ENCODE data around the gene KHK. TPM values are rescaled to one million over a fixed set of nuclear protein-coding genes. Genes with fewer than 3 reads are reported as not detected.
A peak's percentile ranks its signal among the peaks of the same experiment; 100 is the strongest.

The KHK gene
- total RNA-seq, 1 donor from 2014 or later: 0.24 TPM

DNA sequence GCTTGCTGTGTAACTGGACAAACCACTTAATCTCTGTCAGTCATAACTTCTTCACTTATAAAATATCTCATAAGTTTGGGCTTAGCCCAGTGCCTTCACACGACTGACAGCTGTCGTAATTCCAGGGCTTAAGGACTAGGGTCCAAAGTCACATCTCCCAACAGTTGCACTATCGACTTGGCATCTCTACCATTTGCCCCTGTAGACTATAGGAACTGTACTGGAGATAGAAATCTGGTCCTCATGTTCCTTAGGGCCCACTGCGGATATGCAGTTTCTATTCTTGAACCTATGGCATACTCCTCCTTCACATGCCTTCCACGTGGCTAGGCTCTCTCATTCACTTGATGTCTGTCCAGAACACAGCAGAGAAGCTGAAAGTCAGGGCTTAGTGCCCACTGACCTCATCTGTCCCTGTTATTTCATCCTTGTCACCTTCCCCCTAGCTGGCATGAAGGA, 39.7 kb downstream of the KHK start:
- no peak for DNase-seq (ENCODE audit: low read depth)

DNA sequence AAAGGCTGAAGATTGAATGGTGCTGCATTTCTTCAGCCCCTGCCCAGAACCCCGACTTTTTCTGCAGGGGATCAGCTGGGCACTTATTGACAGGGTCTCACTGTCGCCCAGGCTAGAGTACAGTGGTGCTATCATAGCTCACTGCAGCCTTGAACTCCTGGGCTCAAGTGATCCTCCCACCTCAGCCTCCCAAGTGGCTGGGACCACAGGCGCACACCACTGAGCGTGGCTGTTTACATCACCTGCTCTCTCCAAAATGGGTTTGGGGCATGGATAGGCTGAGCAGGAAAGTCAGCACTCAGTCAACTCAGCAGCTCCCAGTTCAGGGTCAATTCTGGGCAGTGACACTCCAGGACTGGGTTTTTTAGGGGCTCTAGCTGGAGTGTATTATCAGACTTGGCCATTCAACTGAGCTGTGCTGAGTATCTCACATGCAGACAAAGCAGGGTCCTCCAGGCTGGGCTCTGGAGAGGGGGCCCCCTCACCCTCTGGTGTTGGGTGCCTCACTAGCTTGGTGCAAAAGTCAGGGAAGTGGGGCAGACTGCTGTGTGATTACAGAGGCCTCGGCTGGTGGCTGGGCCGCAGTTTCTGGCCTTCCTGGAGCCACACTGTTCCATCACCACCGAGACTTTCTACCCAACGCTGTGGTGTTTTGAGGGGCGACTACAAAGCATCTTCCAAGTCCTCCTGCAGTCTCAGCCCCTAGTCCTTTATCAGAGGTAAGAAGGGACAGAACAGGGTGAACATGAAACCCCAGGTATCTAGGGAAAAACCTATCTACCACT, 41.5 kb downstream of the KHK start:
- DNase-seq (ENCODE audit: low read depth): no peak

DNA sequence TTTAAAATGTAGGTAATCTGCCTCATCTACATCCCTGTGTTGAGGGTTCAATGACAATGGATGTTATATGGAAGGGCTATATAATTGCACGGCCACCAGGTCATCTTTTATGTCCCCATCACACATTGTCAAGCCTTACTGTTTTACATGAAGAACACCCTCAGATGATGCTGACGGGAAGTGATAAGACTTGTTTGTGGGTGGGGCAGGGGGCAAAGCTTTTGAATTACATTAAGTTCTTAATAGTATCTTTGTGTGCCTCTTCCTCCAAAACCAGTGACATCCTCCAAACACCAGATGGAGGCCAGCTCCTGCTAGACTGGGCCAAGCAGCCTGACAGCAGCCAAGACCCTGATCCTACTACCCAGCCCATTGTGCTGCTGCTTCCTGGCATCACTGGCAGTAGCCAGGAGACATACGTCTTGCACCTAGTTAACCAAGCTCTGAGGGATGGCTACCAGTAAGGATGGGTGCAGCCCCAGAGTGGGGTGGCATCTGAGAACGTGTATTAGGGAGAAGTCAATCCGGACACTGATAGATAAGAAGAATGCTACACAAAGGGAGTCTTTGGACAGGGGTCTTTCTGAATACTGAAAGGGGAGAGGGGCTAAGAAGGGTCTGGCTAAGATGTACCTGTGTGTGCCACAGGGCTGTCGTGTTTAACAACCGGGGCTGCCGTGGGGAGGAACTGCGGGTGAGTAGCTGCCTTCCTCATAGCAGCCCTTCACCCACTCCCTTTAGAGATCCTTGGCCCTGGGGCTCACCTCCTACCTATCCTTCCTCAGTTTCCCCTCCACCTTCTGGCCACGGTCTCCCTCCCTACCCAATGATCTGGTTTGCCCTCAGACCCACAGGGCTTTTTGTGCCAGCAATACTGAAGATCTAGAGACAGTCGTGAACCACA, 42.3 kb downstream of the KHK start:
- DNase-seq (ENCODE audit: low read depth): no peak

DNA sequence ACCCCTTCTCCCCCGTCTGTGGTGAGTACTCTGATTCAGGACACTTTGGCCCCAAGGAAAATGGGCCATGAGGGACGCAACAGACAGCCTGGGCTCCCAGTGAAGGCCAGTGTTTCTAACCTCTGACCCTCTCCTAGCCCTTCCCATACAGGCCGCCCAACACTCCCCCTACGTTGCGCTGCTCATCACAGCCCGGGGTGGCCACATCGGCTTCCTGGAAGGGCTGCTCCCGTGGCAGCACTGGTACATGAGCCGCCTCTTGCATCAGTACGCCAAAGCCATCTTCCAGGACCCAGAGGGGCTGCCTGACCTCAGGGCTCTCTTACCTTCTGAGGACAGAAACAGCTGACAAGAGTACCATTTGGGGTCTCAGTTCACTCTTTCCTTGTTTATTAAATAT, 43.8 kb downstream of the KHK start:
- no peak for DNase-seq (ENCODE audit: low read depth)

DNA sequence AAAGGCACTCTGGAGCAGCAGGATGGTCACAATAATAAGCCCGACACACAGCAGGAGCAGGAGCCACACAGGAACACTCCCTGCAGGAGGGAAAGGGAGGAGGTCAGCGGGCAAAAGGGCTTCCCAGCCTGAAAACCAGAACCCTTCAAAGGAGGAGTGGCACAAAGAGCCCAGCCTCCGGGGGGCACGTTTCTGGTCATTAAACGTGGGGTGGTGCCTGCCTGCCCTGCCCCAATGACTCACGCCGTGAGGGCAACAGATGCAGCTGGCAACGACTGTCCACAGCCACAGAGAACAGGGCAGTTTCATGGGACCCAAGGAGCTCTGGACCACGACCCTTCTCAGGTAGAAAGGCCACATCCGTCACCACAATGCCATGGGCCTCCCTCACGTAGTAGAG, 44.9 kb downstream of the KHK start:
- peak; percentile 31 for DNase-seq (ENCODE audit: low read depth)

DNA sequence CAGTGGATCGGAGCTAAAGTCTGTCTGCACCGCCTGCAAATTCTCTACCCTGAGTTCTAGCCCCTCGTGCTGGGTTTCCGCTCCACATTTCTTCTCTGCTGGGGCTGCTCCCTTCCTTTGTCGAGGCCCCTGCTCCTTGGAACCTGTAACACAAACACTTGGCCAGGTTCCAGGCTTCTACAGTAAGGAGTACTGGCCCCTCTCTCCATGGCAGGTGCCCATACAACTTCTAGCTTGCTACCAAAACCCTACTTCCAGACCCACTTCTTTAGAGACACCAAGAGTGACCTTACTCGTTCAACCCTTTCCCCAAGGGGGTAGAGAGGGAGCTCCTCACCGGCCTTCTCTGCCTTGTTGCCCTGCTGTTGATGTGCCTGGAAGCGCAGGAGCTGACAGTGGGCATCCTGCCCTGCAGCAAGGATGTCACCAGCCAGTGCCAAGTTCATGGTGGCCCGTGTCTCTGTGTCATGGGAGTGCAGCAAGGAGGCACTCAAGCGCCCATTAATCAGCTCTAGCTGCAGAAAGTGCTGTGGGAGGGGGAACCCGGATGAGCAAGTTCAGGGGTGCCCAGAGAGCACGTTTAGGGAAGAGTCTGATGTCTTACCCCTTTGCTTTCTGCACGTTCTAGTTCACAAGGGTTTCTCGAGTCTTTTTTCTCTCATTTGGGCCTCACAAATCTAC, 46.8 kb downstream of the KHK start:
- DNase-seq (ENCODE audit: low read depth): peak; percentile 7

DNA sequence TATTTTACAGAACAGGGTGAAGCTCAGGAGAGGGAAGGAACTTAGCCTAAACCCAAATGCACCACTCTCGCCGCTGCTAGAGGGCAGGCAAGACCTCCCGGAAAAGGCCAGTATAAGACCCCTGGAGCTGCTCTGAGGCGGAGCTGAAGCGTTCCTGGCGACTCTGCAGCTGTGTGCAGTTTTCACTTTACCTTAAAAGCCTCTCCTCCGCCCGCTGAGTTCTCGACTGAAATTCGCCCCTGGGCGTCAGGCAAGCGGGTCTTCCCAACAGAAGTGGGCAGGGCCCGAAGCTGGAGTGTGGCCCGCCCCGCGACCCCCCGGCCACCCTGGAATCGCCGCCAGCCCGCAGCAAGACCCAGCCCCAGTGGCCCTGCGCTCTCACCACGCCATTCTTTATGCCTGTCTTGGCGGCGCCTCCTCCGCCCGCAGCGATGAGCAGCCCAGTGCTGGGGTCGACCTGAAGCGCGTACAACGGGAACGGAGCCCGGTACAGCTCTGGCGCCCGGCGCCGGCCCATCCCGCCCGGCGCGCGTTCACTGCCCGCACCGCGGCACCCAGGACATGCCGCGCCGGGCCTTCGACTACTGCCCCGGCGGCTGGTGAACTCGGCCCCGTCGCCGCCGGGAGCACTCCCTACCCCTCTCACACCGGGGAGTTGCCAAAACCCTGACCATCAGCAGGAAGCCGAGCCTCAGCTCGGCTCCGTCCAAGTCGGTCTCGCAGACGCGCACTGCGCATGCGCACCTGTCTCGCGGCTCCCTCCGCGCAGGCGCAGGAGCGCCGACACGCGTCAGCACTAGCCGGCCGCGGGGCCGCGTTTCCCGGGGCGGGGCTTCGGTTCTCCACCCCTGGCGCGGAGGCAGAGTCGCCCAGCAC, 47.6 kb downstream of the KHK start, which contains the start of gene PREB:
Gene PREB, minus strand, starts transcription at position 732 of the 876 bp plus-strand sequence. Its CDS starts 215 bp downstream, at position 517.
- peak; percentile 96 for DNase-seq (ENCODE audit: low read depth)

DNA sequence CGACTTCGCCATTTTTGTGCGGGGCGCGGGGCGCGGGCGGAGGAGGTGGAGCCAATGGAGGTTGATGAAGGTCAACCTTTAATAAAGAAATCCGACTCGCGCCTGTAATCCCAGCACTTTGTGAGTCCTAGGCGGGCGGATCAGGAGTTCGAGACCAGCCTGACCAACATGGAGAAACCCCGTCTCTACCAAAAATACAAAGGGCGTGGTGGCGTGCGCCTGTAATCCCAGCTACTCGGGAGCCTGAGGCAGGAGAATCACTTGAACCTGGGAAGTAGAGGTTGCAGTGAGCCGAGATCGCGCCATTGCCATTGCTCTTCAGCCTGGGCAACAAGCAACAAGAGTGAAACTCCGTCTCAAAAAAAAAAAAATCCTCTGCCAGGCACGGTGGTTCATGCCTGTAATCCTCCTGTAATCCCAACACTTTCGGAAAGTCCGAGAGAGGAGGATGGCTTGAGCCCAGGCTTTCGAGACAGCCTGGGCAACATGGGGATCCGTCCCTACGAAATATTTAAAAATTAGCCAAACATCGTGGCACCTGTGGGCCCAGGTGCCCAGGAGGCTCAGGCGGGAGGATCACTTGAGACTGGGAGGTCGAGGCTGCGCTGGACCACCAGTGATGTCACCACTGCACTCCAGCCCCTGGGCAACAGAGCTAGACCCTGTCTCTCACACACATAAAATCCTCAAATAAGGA, 48.4 kb downstream of the KHK start:
- DNase-seq (ENCODE audit: low read depth): no peak

DNA sequence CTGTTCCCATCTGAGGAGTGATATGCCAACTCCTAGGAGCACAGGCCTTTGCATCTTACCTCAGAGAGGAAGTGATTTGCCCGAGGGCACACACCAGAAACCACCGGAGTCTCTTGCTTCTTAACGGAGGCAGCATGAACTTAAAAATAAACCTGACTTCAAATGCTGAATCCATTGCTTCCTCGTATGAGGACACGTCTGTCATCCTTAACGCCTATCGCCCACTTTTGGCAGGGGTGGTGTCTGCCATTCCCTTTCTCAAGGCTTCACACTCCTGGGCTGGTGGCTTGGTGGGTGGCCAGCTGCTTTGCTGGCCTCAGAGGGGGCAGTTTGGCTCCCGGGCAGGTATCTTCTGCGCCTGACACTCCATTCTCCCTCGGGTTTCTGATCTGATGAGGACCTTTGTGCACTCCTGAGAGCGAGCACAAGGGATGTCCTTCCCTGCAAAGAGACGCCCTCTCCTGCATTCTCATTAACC, 48.9 kb downstream of the KHK start:
- DNase-seq (ENCODE audit: low read depth): no peak

DNA sequence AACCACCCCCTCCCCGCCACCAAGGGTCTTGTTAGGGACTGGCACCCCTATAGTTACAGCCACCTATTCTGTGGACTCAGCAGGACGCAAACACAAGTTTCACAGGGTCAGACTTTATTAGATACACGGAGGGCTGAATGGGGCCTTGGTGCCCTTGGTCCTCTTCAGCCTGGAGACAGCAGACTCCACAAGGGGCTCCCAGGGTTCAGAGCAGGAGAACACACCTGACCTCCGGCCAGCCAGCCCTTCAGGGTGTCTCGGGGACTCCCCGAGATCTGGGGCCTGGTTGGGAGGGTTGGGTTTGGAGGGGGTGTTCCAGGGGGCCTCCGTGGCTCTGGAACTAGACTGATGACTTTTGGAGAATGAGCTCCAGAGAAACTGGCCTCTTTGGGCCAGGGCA, 50.2 kb downstream of the KHK start:
- DNase-seq (ENCODE audit: low read depth): no peak

DNA sequence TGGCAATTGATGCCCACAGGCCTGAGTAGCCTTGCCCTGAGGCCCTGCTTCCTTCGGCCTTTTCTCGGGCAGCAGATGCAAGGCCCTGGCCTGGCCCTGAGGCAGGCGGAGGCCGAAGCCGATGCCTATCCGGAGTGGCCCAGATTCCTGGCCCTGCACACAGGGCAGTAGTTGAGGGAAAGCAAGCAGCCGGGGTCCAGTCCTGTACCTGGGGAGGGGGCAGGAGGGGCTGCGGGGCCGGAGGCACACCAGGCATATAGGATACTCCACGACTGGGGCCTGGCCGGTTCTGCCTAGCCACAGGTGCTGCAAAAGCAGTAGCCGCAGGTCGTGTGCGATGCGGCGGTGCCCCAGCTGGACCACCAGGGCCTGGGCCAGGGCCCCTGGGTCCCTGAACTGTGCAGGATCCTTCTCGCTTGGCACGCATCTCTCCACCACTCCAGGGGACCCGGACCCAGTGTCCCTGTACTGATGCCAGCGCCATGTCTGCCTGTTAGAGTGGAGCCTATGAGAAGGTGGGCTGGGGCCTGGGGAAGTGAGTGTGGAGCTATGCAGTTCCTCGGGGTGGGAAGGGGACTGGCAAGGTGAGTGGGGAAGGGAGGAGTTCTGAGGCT, 50.9 kb downstream of the KHK start:
- DNase-seq (ENCODE audit: low read depth): no peak

DNA sequence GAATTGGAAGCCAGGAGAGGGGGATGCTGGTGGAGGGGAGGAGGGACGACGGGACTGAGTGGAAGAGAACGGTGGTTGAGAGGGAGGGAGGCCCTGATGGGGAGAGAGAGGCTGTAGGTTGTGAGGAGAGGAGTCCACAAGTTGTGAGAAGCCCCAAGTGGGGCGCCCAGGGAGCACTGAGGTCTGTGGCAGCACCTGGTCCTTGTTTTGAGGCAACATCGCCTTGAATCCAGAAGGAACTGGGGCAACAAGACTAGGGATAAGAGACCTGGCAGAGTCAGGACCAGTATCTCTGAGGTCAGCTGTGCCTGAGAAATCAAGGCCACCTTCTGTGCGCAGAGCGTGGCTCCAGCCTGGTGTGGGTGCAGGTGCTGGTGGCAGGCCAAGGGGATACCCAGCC, 51.5 kb downstream of the KHK start:
- DNase-seq (ENCODE audit: low read depth): no peak

DNA sequence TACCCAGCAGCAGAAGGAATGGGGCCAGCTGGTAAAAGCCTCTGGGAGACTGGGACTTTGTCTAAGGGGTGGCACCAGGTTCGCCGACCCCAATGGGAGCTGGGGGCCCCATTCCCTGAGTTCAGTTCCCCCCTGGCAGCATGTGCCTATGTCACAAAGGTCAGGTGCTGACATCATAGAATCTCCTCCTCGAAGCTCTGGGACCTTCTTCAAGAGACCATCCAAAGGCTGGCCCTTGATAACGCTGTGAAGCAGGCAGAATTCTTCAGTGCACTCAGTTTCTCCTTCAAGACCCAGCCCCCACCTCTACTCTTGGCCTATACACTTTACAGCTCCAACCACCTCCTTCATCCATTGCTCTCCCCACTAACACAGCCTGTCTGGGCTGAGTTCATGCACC, 52.7 kb downstream of the KHK start, which contains the start of gene PRR30:
Gene PRR30, minus strand, starts transcription at position 101 of the 400 bp plus-strand sequence. CDS start 1,081 bp downstream, outside the sequence.
- DNase-seq (ENCODE audit: low read depth): no peak

DNA sequence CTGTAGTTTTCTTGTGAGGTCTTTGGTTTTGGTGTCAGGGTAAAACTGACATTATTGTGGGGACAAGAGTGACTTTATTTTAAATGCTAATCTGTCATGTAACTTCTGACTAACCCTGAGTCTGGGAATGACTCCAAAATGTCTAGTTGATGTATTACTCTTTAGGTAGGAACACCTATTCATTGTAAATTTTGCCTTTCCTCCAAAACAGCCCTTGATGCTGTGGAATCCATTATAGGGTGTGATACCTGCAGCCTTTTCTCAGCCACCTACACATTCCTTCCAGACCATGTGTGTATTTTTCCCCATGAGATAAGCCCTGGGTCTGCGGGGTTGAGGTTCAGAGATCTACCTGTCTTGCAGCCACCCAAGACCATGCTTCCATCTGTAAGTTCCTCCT, 56.7 kb downstream of the KHK start:
- DNase-seq (ENCODE audit: low read depth): no peak

DNA sequence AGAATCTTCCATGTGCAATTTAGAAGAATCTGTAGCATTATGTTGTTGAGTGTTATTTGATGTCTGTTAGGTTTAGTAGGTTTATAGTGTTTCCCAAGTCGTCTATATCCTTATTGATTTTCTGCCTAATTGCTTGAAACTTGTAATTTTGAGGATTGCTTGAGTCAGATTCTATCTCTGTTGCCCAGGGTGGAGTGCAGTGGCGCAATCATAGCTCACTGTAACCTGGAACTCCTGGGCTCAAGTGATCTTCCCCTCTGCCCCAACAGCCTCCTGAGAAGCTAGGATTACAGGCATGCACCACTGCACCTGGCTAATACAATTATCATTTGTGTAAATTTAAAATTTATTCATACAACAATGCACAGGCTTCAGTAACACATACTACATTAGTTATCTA, 59.1 kb downstream of the KHK start:
- no peak for DNase-seq (ENCODE audit: low read depth)

DNA sequence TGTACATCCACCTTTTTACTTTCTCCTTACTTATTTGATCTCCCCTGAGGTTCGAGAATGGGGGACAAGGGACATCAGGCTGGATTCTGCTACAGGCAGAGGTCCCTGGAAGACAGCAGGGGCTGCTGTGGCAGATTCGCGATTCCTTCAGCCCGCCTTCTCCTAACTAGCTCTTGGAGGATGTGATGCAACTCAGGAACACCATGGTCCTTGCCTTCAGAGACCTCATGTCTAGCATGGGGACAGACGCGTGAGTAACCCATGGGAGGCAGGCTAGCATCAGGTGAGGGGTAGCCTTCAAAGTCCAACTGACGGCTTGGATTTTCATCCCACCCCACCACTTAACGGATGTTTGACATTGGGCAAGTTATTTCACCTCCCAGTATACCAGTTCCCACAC, 61.4 kb downstream of the KHK start:
- DNase-seq (ENCODE audit: low read depth): no peak

DNA sequence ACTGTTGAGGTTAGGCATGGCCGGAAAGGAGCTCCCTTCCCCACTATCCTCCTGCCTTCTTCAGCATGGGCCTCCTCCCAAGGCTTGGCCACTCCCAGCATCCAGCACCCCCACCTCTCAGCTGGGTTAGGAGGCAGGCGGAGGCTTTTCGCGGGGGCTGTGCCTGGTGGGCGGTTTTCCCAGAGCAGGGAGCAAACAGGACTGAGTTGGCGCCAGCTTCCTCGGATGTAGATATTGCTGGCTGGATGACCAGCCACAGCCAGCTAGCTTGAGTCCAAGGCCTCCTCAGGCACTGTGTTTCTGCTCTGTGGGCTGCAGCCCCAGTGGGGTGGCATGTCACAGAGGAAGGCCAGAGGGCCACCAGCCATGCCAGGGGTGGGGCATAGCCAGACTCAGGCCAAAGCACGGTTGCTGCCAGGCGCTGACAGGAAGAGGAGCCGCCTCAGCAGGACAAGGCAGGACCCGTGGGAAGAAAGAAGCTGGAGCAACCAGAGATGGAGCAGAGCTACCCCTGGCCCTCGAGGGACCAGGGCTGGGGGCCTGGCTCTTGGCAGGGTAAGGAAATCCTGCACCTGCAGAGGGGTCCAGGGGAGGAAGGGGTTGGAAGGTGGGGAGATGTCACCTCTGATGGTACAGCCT, 62.3 kb downstream of the KHK start, which contains the start of gene TCF23:
Gene TCF23, plus strand, starts transcription at position 204 of the 639 bp plus-strand sequence. Its CDS starts 130 bp downstream, at position 334.
- DNase-seq (ENCODE audit: low read depth): no peak

DNA sequence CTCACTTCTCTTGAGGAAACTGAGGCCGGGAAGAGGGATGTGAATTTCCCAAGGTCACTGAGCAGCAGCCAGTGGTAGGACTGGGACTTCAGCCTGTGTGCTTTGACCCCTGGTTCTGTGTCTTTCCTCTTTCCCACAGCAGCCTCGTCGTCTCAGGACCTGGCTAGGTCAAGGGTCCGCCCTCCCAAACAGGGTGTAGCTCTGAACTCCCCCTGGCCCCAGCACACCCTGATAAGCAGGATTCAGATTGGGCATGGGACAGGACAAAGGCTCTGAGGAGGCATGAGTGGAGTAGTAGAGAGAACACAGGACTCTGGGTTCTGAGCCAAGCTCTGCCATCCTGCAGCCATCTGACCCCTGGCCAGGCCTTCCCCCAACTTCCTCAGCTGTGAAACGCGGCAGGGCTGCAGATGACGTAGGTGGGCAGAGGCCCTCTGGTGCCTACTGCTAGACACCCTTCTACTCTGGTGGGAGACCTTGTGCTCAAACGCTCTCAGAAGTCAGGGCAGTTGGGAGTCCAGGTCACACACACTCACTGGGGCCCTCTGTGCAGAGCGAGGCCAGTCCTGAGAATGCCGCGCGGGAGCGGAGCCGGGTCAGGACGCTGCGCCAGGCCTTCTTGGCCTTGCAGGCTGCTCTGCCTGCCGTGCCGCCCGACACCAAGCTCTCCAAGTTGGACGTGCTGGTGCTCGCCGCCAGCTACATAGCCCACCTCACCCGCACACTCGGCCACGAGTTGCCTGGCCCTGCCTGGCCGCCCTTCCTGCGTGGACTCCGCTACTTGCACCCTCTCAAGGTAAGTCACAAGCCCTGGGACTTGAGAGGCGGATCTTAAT, 63.2 kb downstream of the KHK start:
- no peak for DNase-seq (ENCODE audit: low read depth)

Data from myocyte (in vitro differentiated cells).